OCI-LY3 (cell line): ENCODE measurements around the gene HSD17B13.

Source experiments
- EZH2phosphoT487 ChIP-seq: fragments of 200-600 bp; shearing (Covaris generic); IDR thresholded peaks from 2 replicates; pipeline ENCODE4 v1.6.1; 2018; ENCODE audit warnings: antibody characterized with exemption, mixed run types, low read depth
- TF ChIP-seq, protein P1 (sequence below): fragments of 200-600, 300-600 bp; sonication (generic); IDR thresholded peaks from 2 replicates; pipeline ENCODE4 v1.5.1; 2014; ENCODE audit warnings: antibody characterized with exemption, low read length, low read depth

DNA sequence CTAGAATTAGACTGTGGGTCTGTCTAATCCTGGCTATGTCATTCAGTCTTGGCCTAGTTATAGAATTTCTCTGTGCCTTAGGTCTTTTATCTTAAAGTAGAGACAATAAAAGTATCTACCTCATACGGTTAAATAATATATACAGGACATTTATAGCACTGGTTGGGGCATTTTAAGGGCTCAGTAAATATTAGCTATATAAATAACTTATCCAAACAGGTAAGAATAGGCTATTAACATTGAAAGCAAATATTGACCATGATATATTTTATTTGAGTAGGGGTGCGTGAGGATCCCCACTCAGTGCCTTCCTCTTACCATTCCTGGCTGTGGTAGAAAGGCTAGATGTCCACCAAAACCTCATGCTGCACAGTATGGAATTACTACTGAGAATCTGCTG lies 47.4 kb downstream of the HSD17B13 start:
- TF ChIP-seq, protein P1, sequence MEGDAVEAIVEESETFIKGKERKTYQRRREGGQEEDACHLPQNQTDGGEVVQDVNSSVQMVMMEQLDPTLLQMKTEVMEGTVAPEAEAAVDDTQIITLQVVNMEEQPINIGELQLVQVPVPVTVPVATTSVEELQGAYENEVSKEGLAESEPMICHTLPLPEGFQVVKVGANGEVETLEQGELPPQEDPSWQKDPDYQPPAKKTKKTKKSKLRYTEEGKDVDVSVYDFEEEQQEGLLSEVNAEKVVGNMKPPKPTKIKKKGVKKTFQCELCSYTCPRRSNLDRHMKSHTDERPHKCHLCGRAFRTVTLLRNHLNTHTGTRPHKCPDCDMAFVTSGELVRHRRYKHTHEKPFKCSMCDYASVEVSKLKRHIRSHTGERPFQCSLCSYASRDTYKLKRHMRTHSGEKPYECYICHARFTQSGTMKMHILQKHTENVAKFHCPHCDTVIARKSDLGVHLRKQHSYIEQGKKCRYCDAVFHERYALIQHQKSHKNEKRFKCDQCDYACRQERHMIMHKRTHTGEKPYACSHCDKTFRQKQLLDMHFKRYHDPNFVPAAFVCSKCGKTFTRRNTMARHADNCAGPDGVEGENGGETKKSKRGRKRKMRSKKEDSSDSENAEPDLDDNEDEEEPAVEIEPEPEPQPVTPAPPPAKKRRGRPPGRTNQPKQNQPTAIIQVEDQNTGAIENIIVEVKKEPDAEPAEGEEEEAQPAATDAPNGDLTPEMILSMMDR, result no peak
- no peak for TF ChIP-seq EZH2phosphoT487
